ENCODE data around the gene HNRNPA3. TPM values are rescaled to one million over a fixed set of nuclear protein-coding genes. Genes with fewer than 3 reads are reported as not detected.
A peak's percentile ranks its signal among the peaks of the same experiment; 100 is the strongest.

The HNRNPA3 gene
- total and polyA plus RNA-seq, 4 donors, result 155 to 182 (median 166) TPM

DNA sequence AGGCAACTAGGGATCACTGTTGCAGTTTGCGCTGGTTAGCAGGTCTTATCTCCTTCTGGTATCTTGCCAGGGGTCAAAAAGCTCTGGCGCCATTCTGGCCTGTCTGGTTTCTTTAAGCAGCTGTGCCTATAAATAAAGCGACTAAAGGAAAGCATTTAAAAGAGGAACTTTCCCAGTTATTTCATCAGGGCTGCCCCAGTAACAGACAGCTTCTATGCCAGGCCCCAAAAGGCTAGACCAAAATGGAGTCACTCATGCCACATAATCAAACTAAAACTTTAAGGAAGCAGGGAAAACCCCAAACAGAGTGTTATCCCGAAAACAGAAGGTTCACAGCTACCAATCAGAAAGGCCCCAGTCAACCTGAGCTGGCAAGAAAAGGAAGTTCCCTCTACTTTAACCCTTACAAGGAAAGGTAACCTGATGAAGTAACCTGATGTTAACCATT, 41.2 kb upstream of the HNRNPA3 start:
- ATAC-seq (ENCODE audit: insufficient read depth, low FRiP score) (no peak), DNase-seq (peak in 2 of 3 donors; percentile 42 to 51)
- H3K27me3 ChIP-seq (ENCODE audit: control insufficient read depth in 3 of 3, insufficient read depth in 3 of 3, low read length in 2 of 3), result no peaks in the 10 kb centered on the region
- H3K4me3 ChIP-seq, result no peak overlapping the region
- TF ChIP-seq, protein P1, sequence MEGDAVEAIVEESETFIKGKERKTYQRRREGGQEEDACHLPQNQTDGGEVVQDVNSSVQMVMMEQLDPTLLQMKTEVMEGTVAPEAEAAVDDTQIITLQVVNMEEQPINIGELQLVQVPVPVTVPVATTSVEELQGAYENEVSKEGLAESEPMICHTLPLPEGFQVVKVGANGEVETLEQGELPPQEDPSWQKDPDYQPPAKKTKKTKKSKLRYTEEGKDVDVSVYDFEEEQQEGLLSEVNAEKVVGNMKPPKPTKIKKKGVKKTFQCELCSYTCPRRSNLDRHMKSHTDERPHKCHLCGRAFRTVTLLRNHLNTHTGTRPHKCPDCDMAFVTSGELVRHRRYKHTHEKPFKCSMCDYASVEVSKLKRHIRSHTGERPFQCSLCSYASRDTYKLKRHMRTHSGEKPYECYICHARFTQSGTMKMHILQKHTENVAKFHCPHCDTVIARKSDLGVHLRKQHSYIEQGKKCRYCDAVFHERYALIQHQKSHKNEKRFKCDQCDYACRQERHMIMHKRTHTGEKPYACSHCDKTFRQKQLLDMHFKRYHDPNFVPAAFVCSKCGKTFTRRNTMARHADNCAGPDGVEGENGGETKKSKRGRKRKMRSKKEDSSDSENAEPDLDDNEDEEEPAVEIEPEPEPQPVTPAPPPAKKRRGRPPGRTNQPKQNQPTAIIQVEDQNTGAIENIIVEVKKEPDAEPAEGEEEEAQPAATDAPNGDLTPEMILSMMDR (IDR thresholded peaks at IDR 0.05; ENCODE audit: control extremely low read depth, extremely low read depth), result no peak
- H3K27ac ChIP-seq (ENCODE audit: low read depth in 1 of 2, low read length in 1 of 2), result peak overlapping the region in 1 of 2 donors; percentile 24
- H3K4me1 ChIP-seq (ENCODE audit: control insufficient read depth in 5 of 5, insufficient read depth in 5 of 5, low read length in 5 of 5), result peaks cover 3 to 15% (median 5%) of the 10 kb centered on the region in 5 donors
- H3K9ac ChIP-seq (ENCODE audit: insufficient read depth in 1 of 2, low read length in 2 of 2), result no peak overlapping the region
- H3K36me3 ChIP-seq (ENCODE audit: control insufficient read depth in 4 of 4, insufficient read depth in 4 of 4, low read length in 4 of 4), result no peaks in the 10 kb centered on the region
- 35 to 39% methylated on average over 4 of the region's 4 CpGs for WGBS, 2 donors
- H3K9me3 ChIP-seq (ENCODE audit: control insufficient read depth in 4 of 4, insufficient read depth in 3 of 4, low read length in 3 of 4), result no peaks in the 10 kb centered on the region

DNA sequence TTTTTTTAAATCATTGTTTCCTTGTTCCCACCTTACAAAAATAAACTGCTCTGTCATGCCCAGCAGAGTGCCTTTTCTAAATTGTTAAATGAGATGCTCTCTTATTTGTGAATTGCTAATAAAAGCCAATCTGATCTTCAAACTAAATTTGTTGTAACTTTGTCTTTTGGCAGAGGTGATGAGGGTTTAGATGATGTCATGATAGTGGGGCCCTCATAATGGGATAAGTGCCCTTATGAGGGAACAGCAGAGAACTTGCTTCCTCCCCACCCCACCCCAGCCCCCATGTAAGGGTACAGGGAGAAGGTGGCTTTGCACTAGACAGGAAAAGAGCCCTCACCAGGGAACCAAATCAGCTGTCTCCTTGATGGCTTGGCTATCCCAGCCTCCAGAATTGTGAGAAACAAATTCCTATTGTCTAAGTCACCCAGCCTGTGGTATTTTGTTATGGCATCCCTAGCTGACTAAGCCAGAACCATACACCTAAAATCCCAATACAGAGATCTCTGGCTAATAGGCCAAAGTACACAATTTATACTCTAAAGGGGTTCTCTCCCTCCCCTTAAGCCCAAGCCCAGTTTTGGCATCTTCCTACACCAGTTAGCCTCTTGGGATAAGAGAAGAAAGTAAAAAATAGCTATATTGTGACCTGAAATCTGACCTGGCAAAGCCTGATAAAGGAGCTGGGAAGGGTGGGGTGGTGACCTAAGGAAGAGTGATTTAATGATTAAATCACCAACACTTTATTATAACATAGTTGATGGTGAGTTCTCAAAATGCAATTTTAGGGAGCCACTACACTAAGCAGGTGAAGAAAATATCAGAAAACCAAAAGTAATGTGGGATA, 40.3 kb upstream of the HNRNPA3 start:
- no peaks in the 10 kb centered on the region for H3K27me3 ChIP-seq (ENCODE audit: control insufficient read depth in 3 of 3, insufficient read depth in 3 of 3, low read length in 2 of 3)
- no peak overlapping the region for H3K9ac ChIP-seq (ENCODE audit: insufficient read depth in 1 of 2, low read length in 2 of 2)
- H3K9me3 ChIP-seq (ENCODE audit: control insufficient read depth in 4 of 4, insufficient read depth in 3 of 4, low read length in 3 of 4), result no peaks in the 10 kb centered on the region
- ATAC-seq (ENCODE audit: insufficient read depth, low FRiP score) (no peak), DNase-seq (no peak)
- TF ChIP-seq, protein P1 (IDR thresholded peaks at IDR 0.05; ENCODE audit: control extremely low read depth, extremely low read depth), result no peak
- H3K4me1 ChIP-seq (ENCODE audit: control insufficient read depth in 5 of 5, insufficient read depth in 5 of 5, low read length in 5 of 5), result peaks cover 3 to 15% (median 5%) of the 10 kb centered on the region in 5 donors
- H3K27ac ChIP-seq (ENCODE audit: low read depth in 1 of 2, low read length in 1 of 2), result no peak overlapping the region
- no peaks in the 10 kb centered on the region for H3K36me3 ChIP-seq (ENCODE audit: control insufficient read depth in 4 of 4, insufficient read depth in 4 of 4, low read length in 4 of 4)
- no peak overlapping the region for H3K4me3 ChIP-seq

DNA sequence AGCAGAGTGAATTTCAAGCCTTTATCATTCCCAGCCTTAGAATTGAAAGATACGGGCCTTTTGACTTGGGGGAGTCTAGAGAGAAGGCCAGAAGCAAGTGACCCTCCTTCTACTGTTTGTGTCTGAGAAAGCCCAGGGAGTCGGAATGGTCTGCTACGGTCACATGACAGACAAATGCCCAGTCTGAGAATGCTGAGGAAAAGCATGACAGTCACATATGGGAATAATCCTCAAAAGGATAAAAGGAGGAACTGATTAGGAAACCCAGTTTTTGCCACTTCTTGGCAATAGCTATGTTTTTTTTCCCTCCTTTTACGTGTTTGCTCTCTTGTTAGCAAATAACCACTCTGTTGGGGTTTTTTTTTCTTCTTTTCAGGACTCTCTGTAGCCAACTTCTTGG, 38.1 kb upstream of the HNRNPA3 start:
- Histone ChIP-seq H3K27ac (ENCODE audit: low read depth in 1 of 2, low read length in 1 of 2) (no peak overlapping the region), H3K4me3 (no peak overlapping the region), H3K27me3 (ENCODE audit: control insufficient read depth in 3 of 3, insufficient read depth in 3 of 3, low read length in 2 of 3) (no peaks in the 10 kb centered on the region), H3K9ac (ENCODE audit: insufficient read depth in 1 of 2, low read length in 2 of 2) (no peak overlapping the region), H3K36me3 (ENCODE audit: control insufficient read depth in 4 of 4, insufficient read depth in 4 of 4, low read length in 4 of 4) (no peaks in the 10 kb centered on the region), H3K9me3 (ENCODE audit: control insufficient read depth in 4 of 4, insufficient read depth in 3 of 4, low read length in 3 of 4) (no peaks in the 10 kb centered on the region), H3K4me1 (ENCODE audit: control insufficient read depth in 5 of 5, insufficient read depth in 5 of 5, low read length in 5 of 5) (peaks cover 0 to 15% (median 4%) of the 10 kb centered on the region in 5 donors)
- TF ChIP-seq, protein P1 (IDR thresholded peaks at IDR 0.05; ENCODE audit: control extremely low read depth, extremely low read depth), result no peak
- no peak for ATAC-seq (ENCODE audit: insufficient read depth, low FRiP score)
- DNase-seq, result no peak
- WGBS, 2 donors, result 64 to 67% methylated on average over 4 of the region's 4 CpGs
